ENCODE results near the gene LRRC55. TPM values are rescaled to one million over a fixed set of nuclear protein-coding genes. Genes with fewer than 3 reads are reported as not detected.

Gene LRRC55
- total RNA-seq, 4 donors from 2014 or later: 0.14 to 0.16 TPM; not detected in 2

GRCh38 chr11:57228600-57228999 is 46.8 kb downstream of the LRRC55 start:
- 69 to 79% methylated on average over 2 to 3 of the region's 3 CpGs for whole genome bisulfite sequencing, 2 donors (ENCODE audit: low coverage in 1 of 2)
- in situ Hi-C loops (cut with MboI; ENCODE audit: low pct_ligation_motif_present in 1 of 4, low pct_unique_long_range_greater_than_20kb in 1 of 4, low sequenced_read_pairs in 3 of 4): no loop called here
- no peak for DNase-seq
- Histone ChIP-seq H3K4me3 (no peak overlapping the region), H3K27ac (no peak overlapping the region), H3K9me3 (no peaks in the 10 kb centered on the region), H3K36me3 (no peaks in the 10 kb centered on the region), H3K27me3 (peaks cover 9% of the 10 kb centered on the region), H3K4me1 (no peaks in the 10 kb centered on the region)
- TF ChIP-seq, protein P1, sequence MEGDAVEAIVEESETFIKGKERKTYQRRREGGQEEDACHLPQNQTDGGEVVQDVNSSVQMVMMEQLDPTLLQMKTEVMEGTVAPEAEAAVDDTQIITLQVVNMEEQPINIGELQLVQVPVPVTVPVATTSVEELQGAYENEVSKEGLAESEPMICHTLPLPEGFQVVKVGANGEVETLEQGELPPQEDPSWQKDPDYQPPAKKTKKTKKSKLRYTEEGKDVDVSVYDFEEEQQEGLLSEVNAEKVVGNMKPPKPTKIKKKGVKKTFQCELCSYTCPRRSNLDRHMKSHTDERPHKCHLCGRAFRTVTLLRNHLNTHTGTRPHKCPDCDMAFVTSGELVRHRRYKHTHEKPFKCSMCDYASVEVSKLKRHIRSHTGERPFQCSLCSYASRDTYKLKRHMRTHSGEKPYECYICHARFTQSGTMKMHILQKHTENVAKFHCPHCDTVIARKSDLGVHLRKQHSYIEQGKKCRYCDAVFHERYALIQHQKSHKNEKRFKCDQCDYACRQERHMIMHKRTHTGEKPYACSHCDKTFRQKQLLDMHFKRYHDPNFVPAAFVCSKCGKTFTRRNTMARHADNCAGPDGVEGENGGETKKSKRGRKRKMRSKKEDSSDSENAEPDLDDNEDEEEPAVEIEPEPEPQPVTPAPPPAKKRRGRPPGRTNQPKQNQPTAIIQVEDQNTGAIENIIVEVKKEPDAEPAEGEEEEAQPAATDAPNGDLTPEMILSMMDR (IDR thresholded peaks at IDR 0.05): no peak
- TF ChIP-seq POLR2A (IDR thresholded peaks at IDR 0.05): no peak
- TF ChIP-seq POLR2AphosphoS5 (IDR thresholded peaks at IDR 0.05): no peak
- TF ChIP-seq EP300 (IDR thresholded peaks at IDR 0.05; ENCODE audit: low read depth): no peak
- intact Hi-C loops (cut with DNase I; ENCODE audit: low total_unique reads): no loop called here

DNA sequence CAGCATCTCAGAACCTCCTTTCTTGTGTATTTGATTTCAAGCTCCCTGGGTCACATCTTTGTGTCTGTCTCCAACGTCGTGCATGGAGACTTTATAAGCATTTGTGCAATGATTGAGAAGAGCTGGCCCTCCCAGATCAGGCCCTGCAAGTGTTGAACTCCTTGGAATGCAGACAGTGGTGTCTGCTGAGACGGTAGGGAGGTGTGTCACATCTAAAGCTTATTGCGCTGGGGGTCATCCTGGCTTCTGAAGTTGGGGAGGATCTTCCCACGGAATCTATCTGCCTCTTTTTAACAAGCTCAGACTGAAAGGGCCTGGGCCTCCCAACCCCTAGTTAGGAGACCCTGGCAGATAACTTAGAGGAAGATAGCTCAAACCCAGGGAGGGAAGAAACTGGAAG is 48.6 kb downstream of the LRRC55 start:
- TF ChIP-seq, protein P1 (IDR thresholded peaks at IDR 0.05): no peak
- intact Hi-C loops (cut with DNase I; ENCODE audit: low total_unique reads): no loop called here
- H3K9me3 ChIP-seq: no peaks in the 10 kb centered on the region
- H3K4me1 ChIP-seq: no peaks in the 10 kb centered on the region
- H3K4me3 ChIP-seq: no peak overlapping the region
- H3K27ac ChIP-seq: no peak overlapping the region
- 75 to 92% methylated on average over 2 to 5 of the region's 5 CpGs for WGBS, 2 donors (ENCODE audit: low coverage in 1 of 2)
- H3K36me3 ChIP-seq: no peaks in the 10 kb centered on the region
- no peak for DNase-seq
- in situ Hi-C loops (cut with MboI; ENCODE audit: low pct_ligation_motif_present in 1 of 4, low pct_unique_long_range_greater_than_20kb in 1 of 4, low sequenced_read_pairs in 3 of 4): no loop called here
- H3K27me3 ChIP-seq: peaks cover 11% of the 10 kb centered on the region

DNA sequence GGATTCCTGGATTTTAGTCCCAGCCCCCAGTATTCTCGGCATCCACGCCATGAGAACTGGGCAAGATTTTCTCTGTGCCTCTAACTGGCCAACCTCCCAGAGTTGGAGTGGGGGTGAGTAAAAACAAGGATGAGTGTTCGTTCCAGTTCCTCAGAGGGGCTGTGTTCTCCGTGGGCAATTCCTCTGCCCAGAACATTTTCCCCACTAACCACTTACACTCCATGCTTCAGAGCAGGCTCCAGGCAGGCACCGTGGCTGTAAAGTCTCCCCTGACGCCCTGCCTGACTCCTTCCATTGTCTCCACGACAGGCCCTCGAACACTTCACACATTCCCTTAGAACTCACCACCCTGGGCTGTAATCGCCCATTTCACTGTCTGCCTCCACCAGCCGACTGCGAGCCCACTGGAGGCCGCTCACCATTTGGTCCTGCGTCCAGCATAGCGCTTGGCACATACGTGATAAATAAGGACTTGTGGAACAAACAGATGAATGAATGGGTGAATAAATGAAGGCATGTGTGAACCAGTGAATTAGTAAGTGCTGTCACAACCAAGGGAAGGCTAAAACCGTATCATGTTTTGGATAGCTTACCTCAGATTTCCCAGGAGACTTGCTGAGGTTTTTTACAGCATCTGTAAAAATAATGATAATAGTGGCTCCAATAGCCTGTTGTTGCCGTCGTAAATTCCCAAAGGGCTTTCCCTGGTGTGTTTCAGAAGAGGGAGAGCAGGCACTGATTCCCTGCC is 49.2 kb downstream of the LRRC55 start:
- intact Hi-C loops (cut with DNase I; ENCODE audit: low total_unique reads) (no loop called here), in situ Hi-C loops (cut with MboI; ENCODE audit: low pct_ligation_motif_present in 1 of 4, low pct_unique_long_range_greater_than_20kb in 1 of 4, low sequenced_read_pairs in 3 of 4) (no loop called here)
- TF ChIP-seq, protein P1 (IDR thresholded peaks at IDR 0.05): no peak
- TF ChIP-seq POLR2AphosphoS5 (IDR thresholded peaks at IDR 0.05) (no peak), POLR2A (IDR thresholded peaks at IDR 0.05) (no peak), EP300 (IDR thresholded peaks at IDR 0.05; ENCODE audit: low read depth) (no peak)
- WGBS, 2 donors (ENCODE audit: low coverage in 1 of 2): 9 to 71% methylated on average over 3 to 18 of the region's 18 CpGs
- no peaks in the 10 kb centered on the region for H3K4me1 ChIP-seq
- H3K9me3 ChIP-seq: no peaks in the 10 kb centered on the region
- DNase-seq: no peak
- H3K27me3 ChIP-seq: peaks cover 11% of the 10 kb centered on the region
- H3K4me3 ChIP-seq: no peak overlapping the region
- H3K36me3 ChIP-seq: no peaks in the 10 kb centered on the region
- no peak overlapping the region for H3K27ac ChIP-seq

DNA sequence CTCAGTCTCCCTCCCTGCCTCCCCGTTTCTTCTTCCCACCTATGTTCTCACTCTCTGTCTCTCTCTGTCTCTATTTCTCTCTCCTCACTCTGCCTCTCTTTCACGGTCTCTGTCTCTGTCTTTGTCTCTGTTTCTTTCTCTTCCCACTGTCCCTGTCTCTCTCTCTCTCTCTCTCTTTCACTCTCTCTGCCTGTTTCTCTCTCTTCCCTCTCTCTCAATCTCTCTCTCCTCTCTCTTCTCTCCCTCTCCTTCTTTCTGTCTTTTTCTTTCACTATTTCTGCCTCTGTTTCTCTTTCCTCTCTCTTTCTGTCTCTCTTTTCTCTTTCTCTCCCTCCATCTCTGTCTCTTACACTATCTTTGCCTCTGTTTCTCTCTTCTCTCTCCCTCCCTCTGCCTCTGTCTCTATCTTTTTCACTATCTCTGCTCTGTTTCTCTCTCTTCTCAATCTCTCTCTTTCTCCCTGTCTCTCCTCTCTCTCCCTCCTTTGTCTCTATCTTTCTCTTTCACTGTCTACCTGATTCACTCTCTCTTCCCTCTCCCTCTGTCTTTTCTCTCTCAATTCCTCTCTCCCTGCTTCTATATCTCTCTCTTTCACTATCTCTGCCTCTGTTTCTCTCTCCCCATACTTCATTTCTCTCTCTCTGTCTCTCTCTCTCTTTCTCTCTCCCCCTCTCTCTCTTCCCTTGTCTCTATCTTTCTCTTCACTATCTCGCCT is 49.9 kb downstream of the LRRC55 start:
- Histone ChIP-seq H3K27ac (no peak overlapping the region), H3K9me3 (no peaks in the 10 kb centered on the region), H3K4me3 (no peak overlapping the region), H3K4me1 (no peaks in the 10 kb centered on the region), H3K36me3 (no peaks in the 10 kb centered on the region), H3K27me3 (peaks cover 11% of the 10 kb centered on the region)
- intact Hi-C loops (cut with DNase I; ENCODE audit: low total_unique reads): no loop called here
- in situ Hi-C loops (cut with MboI; ENCODE audit: low pct_ligation_motif_present in 1 of 4, low pct_unique_long_range_greater_than_20kb in 1 of 4, low sequenced_read_pairs in 3 of 4): no loop called here
- TF ChIP-seq, protein P1 (IDR thresholded peaks at IDR 0.05): no peak
- TF ChIP-seq POLR2AphosphoS5 (IDR thresholded peaks at IDR 0.05): no peak
- TF ChIP-seq POLR2A (IDR thresholded peaks at IDR 0.05): no peak
- no peak for TF ChIP-seq EP300 (IDR thresholded peaks at IDR 0.05; ENCODE audit: low read depth)
- 53 to 68% methylated on average over 3 of the region's 3 CpGs for WGBS, 2 donors (ENCODE audit: low coverage in 1 of 2)
- no peak for DNase-seq

Measured in transverse colon (tissue), 4 donors.